NOMO-1 treated with DMSO at 0.1 percent for 48 hours (cell line): ENCODE results near the gene MARS2.
A peak's percentile ranks its signal among the peaks of the same experiment; 100 is the strongest.
"Not testable (repeated sequence)": the region's sequence is repeated elsewhere in the genome, so short reads cannot be mapped to it uniquely, and the experiment has no call there.

ENCODE experiments used
- DNase-seq: peaks from one replicate; lab custom pipeline; 2025; ENCODE audit not compliant: unreplicated experiment; lab: John Stamatoyannopoulos, UW

MARS2 gene

GRCh38 chr2:197705912-197706838, 1.0 kb downstream of the MARS2 start:
- peak; percentile 2 for DNase-seq

- DNase-seq, result no peak
These were observed 1.7 kb downstream of the MARS2 start for GRCh38 chr2:197706839-197707207.

- peak; percentile 39 for DNase-seq
These were observed 2.4 kb downstream of the MARS2 start for GRCh38 chr2:197707316-197708213.

- DNase-seq, result peak; percentile 8
These were observed 3.2 kb downstream of the MARS2 start for GRCh38 chr2:197708331-197708730.

- DNase-seq, result not testable (repeated sequence)
These were observed 4.0 kb downstream of the MARS2 start for GRCh38 chr2:197709140-197709539.

- peak; percentile 14 for DNase-seq
These were observed 5.4 kb downstream of the MARS2 start for GRCh38 chr2:197710424-197711042.

- DNase-seq, result no peak
These were observed 6.4 kb downstream of the MARS2 start for GRCh38 chr2:197711578-197711977.

GRCh38 chr2:197713271-197713670, 8.1 kb downstream of the MARS2 start:
- DNase-seq, result no peak

GRCh38 chr2:197717863-197718262, 12.7 kb downstream of the MARS2 start:
- no peak for DNase-seq

GRCh38 chr2:197727011-197727410, 21.8 kb downstream of the MARS2 start:
- no peak for DNase-seq

GRCh38 chr2:197728555-197729544, 23.7 kb downstream of the MARS2 start:
- DNase-seq, result not testable (repeated sequence)

- no peak for DNase-seq
These were observed 35.0 kb downstream of the MARS2 start for GRCh38 chr2:197740200-197740599.
